NCI-H187 (cell line): ENCODE results near the gene DLG2.
A peak's percentile ranks its signal among the peaks of the same experiment; 100 is the strongest.
"Not testable (repeated sequence)": the region's sequence is repeated elsewhere in the genome, so short reads cannot be mapped to it uniquely, and the experiment has no call there.

Experiments
- DNase-seq, 2 experiments: peaks; one replicate each; lab custom pipeline; 2025; lab: John Stamatoyannopoulos, UW

DLG2 gene

GRCh38 chr11:83782329-83782728 lies 1844.8 kb downstream of the DLG2 start:
- no peak for DNase-seq

GRCh38 chr11:83779876-83780275 lies 1847.3 kb downstream of the DLG2 start:
- no peak for DNase-seq

DNA sequence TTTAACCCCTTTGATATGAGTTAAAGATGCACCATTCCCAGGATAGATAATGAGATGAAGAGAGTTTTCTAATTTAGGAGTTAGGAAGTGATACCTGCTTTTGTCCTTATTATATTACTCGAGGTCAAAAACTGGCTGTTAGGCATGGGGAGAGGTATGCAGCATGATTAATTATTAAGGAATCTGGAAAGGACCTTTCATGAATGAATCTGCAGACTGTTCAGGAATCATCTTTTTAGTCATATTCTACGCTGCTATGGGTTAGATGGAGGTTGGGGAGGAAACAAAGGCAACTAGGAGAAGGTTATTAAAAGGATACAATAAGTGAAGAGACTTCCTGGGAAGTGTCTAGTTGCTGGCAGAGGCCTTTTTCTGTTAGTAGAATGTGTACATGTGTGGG lies 1848.5 kb downstream of the DLG2 start:
- no peak for DNase-seq

- no peak for DNase-seq
Measured at GRCh38 chr11:83773950-83774880, 1852.9 kb downstream of the DLG2 start.

GRCh38 chr11:83768489-83768888 lies 1858.7 kb downstream of the DLG2 start:
- DNase-seq = no peak

DNA sequence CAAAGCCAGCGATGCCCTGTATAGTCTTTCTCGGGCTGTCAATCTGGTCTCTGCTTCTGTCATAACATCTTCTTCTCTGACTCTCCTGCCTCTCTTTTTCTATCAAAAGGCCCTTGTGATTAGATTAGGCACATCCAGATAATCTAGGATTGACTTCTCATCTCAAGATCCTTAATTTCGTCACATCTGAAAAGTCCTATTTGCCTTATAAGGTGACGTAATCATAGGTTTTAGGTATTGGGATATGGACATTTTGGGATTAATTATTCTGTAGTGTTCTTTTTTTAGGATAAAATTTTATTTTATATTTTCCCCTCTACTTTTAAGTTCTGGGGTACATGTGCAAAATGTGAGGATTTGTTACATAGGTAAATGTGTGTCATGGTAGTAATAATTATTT lies 1860.2 kb downstream of the DLG2 start:
- no peak for DNase-seq

- DNase-seq = no peak
Measured at GRCh38 chr11:83764643-83765042, 1862.5 kb downstream of the DLG2 start.

DNA sequence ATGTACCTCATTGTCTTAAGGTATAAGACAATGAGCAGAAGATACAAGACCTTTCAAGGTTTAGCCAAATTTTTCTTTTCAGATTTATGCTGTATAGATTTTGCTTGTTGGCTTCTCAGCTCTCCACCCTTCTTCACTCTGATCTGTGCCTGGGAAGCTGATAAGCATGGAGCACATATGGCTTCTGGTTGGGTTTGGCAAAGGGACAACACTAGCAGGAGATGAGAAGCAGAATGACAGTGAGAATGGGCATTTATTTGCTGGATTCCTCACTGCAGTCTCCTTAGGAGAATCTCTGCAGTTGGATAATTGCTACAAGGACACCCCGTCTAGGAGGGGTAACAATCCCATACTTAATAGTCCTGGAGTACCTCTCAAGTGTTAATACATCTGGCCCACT lies 1866.2 kb downstream of the DLG2 start:
- DNase-seq = no peak

GRCh38 chr11:83759148-83759547 lies 1868.0 kb downstream of the DLG2 start:
- DNase-seq = no peak

GRCh38 chr11:83751041-83751440 lies 1876.1 kb downstream of the DLG2 start:
- no peak for DNase-seq

DNA sequence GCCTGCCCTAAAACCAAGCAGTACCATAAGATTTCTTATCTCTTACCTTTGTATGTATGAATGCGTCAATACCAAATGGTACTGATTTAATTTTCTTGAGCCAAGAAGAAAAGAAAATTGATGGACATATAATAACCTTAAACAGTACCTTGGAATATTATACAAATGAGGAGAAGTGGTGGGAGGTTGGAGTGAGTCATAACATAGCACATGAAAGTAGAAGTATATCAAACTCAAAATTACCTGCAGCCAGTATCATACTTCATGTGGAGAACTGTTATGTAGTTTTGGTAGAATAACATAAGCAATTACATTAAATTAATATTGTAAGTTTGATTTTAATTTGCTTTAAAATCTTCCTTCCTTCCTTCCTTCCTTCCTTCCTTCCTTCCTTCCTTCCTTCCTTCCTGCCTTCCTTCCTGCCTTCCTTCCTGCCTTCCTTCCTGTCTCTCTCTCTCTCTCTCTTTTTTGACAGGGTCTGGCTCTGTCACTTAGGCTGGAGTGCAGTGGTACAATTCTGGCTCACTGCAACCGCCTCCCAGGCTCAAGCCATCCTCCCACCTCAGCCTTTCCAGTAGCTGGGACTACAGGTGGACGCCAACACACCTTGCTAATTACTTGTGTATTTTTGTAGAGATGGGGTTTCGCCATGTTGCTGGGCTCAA lies 1880.1 kb downstream of the DLG2 start:
- no peak for DNase-seq

- DNase-seq = no peak
Measured at GRCh38 chr11:83744620-83745192, 1882.4 kb downstream of the DLG2 start.

GRCh38 chr11:83736684-83737083 lies 1890.5 kb downstream of the DLG2 start:
- no peak for DNase-seq

DNA sequence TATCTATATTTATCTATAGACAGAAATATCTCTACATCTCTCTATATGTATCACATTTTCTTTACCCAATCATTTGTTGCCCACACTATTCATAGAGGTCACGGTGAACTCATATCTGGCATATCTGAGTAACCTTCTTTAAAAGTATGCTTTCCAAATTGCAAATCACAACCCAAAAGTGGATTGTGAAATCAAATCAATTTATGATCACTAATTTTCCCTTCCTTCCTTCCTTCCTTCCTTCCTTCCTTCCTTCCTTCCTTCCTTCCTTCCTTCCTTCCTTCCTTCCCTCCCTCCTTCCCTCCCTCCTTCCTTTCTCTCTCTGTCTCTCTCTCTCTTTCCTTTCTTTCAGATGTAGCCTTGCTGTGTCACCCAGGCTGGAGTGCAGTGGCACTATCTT lies 1893.0 kb downstream of the DLG2 start:
- DNase-seq = no peak

DNA sequence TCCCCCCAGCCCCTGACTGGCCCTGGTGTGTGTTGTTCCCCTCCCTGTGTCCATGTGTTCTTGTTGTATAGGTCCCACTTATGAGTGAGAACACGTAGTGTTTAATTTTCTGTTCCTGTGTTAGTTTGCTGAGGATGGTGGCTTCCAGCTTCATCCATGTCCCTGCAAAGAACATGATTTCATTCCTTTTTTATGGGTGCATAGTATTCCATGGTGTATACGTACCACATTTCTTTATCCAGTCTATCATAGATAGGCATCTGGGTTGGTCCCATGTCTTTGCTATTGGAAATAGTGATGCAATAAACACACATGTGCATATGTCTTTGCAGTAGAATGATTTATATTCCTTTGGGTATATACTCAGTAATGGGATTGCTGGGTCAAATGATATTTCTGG lies 1895.9 kb downstream of the DLG2 start:
- DNase-seq = not testable (repeated sequence)

DNA sequence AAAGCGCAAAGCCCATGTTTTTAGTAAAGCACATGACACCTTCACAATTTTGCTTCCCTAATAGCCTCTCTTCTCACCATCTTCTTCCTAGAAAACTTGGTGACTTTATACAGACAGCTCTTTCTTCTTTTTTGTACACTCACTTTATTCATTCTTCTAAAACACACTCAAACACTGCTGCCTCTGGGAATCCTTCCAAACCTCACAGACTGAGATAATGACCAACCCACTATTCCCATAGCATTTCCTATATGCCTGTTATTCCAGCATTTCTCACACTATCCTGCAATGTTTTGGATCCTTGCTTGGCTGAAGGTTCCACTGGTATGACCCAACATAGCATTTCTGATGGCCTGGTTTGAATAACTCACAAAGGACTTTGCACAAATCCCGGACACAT lies 1898.9 kb downstream of the DLG2 start:
- DNase-seq = no peak

DNA sequence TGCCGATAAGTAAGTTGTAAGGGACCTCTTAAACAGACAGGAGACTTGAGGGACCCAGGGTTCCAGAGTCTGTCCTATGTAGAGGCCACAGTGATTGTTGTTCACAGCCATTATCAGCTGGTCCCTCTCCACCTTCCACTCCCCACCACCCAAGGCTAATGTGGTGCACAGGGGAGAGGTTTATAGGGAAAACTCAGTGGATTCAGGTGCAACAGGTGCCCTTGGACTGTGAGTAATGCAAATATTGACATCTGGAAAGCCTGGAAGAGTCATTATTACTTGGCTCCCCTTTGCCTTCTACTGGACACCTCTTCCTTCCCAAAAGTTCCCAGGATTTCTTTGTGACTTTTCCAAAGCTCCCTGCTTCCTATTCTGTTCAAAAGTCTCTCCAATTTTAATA lies 1899.9 kb downstream of the DLG2 start:
- DNase-seq = no peak

GRCh38 chr11:83726316-83726715 lies 1900.8 kb downstream of the DLG2 start:
- DNase-seq = no peak

- peak in 1 of 2 experiments; percentile 4 for DNase-seq
Measured at GRCh38 chr11:83725728-83726127, 1901.4 kb downstream of the DLG2 start.

DNA sequence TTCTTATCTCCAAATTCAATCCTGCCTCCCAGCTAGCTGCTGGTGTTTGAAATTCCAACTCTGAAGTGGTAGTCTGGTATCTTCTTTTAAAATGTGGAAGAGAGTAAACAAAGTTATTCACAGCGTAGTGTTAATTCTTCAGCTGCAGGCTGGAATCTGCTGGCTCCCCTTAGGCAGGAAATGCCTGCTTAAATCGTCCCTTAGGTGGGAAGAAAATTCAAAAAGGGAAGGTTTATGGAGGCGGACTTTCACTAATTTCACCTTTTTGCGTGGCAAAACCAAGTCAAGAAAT lies 1901.9 kb downstream of the DLG2 start:
- DNase-seq = no peak

DNA sequence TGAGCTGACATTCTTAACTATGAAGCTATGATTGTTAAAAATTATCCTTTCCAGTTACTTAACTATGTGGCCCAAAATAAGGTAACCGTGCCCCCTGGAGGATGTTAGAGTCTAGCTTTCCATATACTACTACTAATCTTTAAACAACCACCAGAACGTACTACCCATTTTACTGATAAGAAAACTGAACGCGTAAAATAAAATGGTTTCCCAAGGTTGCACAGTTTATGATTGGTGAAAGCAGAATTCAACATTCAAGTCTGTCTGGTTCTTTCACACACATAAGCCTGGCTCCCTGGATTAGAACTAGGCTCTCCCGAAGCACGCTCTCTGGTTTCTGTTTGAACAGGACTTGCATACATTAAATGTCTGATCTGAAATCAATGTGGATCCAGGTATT lies 1903.1 kb downstream of the DLG2 start:
- DNase-seq = no peak

- no peak for DNase-seq
Measured at GRCh38 chr11:83722392-83723119, 1904.6 kb downstream of the DLG2 start.

- no peak for DNase-seq
Measured at GRCh38 chr11:83721263-83721662, 1905.9 kb downstream of the DLG2 start.
